ENCODE data around the gene GM2A. TPM values are rescaled to one million over a fixed set of nuclear protein-coding genes. Genes with fewer than 3 reads are reported as not detected.

The GM2A gene
- total RNA-seq, 1 experiment from 2014 or later = 27.6 TPM

DNA sequence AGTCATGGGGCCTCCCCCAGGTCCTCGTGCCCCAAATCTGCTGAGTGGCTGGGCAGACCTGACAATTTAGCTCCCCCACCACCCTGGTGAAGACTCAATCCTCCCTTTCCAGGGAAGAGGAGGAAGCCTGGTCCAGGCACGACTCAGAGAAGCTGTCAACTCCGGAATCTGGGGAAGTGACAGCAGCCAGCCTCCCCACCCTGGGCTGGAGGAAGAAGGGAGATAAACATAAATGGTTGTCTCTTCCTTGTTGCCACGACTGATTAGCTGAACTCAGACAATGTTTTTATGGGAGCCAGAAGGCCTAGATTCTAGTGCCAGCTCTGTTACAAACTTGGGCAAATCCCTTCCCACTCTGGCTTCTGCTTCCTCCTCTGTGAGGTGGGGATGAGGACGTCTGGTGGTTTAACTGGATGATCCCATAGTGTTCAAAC is 44.5 kb upstream of the GM2A start:
- Histone ChIP-seq H3K4me3 (ENCODE audit: low read depth, low read length) (no peak overlapping the region), H3K36me3 (ENCODE audit: control insufficient read depth, insufficient read depth, low read length) (no peaks in the 10 kb centered on the region), H3K27me3 (replicated peaks; ENCODE audit: control insufficient read depth, insufficient read depth, low read length) (no peaks in the 10 kb centered on the region), H3K9me3 (no peaks in the 10 kb centered on the region), H3K4me1 (no peaks in the 10 kb centered on the region)
- TF ChIP-seq, protein P1, sequence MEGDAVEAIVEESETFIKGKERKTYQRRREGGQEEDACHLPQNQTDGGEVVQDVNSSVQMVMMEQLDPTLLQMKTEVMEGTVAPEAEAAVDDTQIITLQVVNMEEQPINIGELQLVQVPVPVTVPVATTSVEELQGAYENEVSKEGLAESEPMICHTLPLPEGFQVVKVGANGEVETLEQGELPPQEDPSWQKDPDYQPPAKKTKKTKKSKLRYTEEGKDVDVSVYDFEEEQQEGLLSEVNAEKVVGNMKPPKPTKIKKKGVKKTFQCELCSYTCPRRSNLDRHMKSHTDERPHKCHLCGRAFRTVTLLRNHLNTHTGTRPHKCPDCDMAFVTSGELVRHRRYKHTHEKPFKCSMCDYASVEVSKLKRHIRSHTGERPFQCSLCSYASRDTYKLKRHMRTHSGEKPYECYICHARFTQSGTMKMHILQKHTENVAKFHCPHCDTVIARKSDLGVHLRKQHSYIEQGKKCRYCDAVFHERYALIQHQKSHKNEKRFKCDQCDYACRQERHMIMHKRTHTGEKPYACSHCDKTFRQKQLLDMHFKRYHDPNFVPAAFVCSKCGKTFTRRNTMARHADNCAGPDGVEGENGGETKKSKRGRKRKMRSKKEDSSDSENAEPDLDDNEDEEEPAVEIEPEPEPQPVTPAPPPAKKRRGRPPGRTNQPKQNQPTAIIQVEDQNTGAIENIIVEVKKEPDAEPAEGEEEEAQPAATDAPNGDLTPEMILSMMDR (IDR thresholded peaks at IDR 0.05; ENCODE audit: insufficient read depth in 1 of 2, low read depth in 1 of 2, low read length in 1 of 2, severe bottlenecking in 1 of 2, unreplicated experiment in 1 of 2) = no peak
- no peaks in the 10 kb centered on the region for H3K9me3 Mint-ChIP-seq (ENCODE audit: unreplicated experiment)
- H3K4me3 Mint-ChIP-seq (ENCODE audit: unreplicated experiment) = no peak overlapping the region
- no peaks in the 10 kb centered on the region for H3K27me3 Mint-ChIP-seq (ENCODE audit: insufficient read depth, unreplicated experiment)
- ChIA-PET POLR2A (no interaction called here), CTCF (no interaction called here)
- no peaks in the 10 kb centered on the region for H3K36me3 Mint-ChIP-seq (ENCODE audit: insufficient read depth, unreplicated experiment)
- BruUV-seq (replicated peaks) = no TSS peak
- DNase-seq = peak in 1 of 2 experiments; percentile 7
- no peak overlapping the region for H3K27ac Mint-ChIP-seq (ENCODE audit: unreplicated experiment)
- H3K4me1 Mint-ChIP-seq (ENCODE audit: low read depth, unreplicated experiment) = no peaks in the 10 kb centered on the region
- intact Hi-C loops (cut with micrococcal nuclease; ENCODE audit: unreplicated experiment) = no loop called here

- Histone ChIP-seq H3K4me3 (ENCODE audit: low read depth, low read length) (no peak overlapping the region), H3K36me3 (ENCODE audit: control insufficient read depth, insufficient read depth, low read length) (no peaks in the 10 kb centered on the region), H3K4me1 (peaks cover 21% of the 10 kb centered on the region), H3K9me3 (no peaks in the 10 kb centered on the region), H3K27me3 (replicated peaks; ENCODE audit: control insufficient read depth, insufficient read depth, low read length) (no peaks in the 10 kb centered on the region)
- ChIA-PET POLR2A (no interaction called here), CTCF (no interaction called here)
- no peak overlapping the region for H3K27ac Mint-ChIP-seq (ENCODE audit: unreplicated experiment)
- intact Hi-C loops (cut with micrococcal nuclease; ENCODE audit: unreplicated experiment) = no loop called here
- TF ChIP-seq, protein P1 (IDR thresholded peaks at IDR 0.05; ENCODE audit: insufficient read depth in 1 of 2, low read depth in 1 of 2, low read length in 1 of 2, severe bottlenecking in 1 of 2, unreplicated experiment in 1 of 2) = no peak
- H3K4me1 Mint-ChIP-seq (ENCODE audit: low read depth, unreplicated experiment) = peaks cover 12% of the 10 kb centered on the region
- no peak for DNase-seq
- H3K9me3 Mint-ChIP-seq (ENCODE audit: unreplicated experiment) = no peaks in the 10 kb centered on the region
- H3K36me3 Mint-ChIP-seq (ENCODE audit: insufficient read depth, unreplicated experiment) = no peaks in the 10 kb centered on the region
- BruUV-seq (replicated peaks) = no TSS peak
- no peak overlapping the region for H3K4me3 Mint-ChIP-seq (ENCODE audit: unreplicated experiment)
- H3K27me3 Mint-ChIP-seq (ENCODE audit: insufficient read depth, unreplicated experiment) = no peaks in the 10 kb centered on the region
These were observed 40.6 kb upstream of the GM2A start for GRCh38 chr5:151212406-151212798.

DNA sequence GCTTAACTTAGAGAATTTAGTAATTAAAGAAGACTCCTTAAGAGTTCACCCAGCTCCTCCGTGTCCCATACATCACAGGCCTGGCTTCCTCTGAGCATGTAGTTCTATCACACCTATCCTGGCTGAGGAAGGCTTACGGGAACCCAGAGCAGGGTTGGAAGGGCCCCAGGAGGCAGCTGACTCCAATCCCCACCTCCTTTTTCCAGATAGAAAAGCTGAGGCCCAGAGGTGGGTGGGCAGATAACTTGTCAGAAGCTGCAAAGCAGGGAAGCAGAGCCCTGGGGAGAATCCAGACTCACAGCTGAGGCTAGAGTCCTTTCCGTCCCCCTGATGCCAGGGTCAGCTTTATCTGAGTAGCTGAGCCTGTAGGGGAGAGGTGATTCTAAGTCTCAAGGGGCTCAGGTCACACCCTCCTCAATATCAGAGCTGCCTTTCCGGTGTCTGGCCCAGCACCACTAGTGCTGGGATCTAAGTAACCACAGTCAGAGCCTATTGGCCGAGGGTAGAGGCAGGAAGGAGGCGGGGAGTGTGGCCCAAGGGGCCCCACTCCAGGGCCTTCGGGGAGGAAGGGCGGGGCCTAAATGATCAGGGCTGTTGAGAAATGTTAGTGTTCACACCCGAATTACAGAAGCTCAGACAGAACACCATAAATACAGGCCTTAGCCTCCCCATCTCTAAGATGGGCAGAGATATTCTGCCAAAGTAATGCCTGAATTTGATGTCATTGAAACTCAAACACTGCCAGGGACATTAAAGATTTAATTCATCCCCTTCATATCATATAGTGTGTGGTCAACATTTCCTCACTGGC is 39.0 kb upstream of the GM2A start:
- no peak overlapping the region for H3K27ac Mint-ChIP-seq (ENCODE audit: unreplicated experiment)
- Histone ChIP-seq H3K4me1 (peaks cover 21% of the 10 kb centered on the region), H3K36me3 (ENCODE audit: control insufficient read depth, insufficient read depth, low read length) (no peaks in the 10 kb centered on the region), H3K4me3 (ENCODE audit: low read depth, low read length) (no peak overlapping the region), H3K9me3 (no peaks in the 10 kb centered on the region), H3K27me3 (replicated peaks; ENCODE audit: control insufficient read depth, insufficient read depth, low read length) (no peaks in the 10 kb centered on the region)
- TF ChIP-seq, protein P1 (IDR thresholded peaks at IDR 0.05; ENCODE audit: insufficient read depth in 1 of 2, low read depth in 1 of 2, low read length in 1 of 2, severe bottlenecking in 1 of 2, unreplicated experiment in 1 of 2) = no peak
- no peaks in the 10 kb centered on the region for H3K36me3 Mint-ChIP-seq (ENCODE audit: insufficient read depth, unreplicated experiment)
- DNase-seq = peak in 1 of 2 experiments; percentile 50
- intact Hi-C loops (cut with micrococcal nuclease; ENCODE audit: unreplicated experiment) = no loop called here
- no peak overlapping the region for H3K4me3 Mint-ChIP-seq (ENCODE audit: unreplicated experiment)
- ChIA-PET CTCF (interaction anchor here (1.0 to 1.8 kb wide), 2 partner anchors 10 to 49 kb away, joined by 3 to 7 read pairs; partner anchors contain the start of gene CCDC69), POLR2A (interaction anchor here (0.7 kb wide), 1 partner anchor 49 kb away, joined by 4 read pairs; no protein-coding TSS in a partner anchor)
- H3K4me1 Mint-ChIP-seq (ENCODE audit: low read depth, unreplicated experiment) = peaks cover 12% of the 10 kb centered on the region
- no TSS peak for BruUV-seq (replicated peaks)
- H3K9me3 Mint-ChIP-seq (ENCODE audit: unreplicated experiment) = no peaks in the 10 kb centered on the region
- no peaks in the 10 kb centered on the region for H3K27me3 Mint-ChIP-seq (ENCODE audit: insufficient read depth, unreplicated experiment)
